Epithelial cell of esophagus (primary cell): ENCODE measurements around the gene TMEM179B.
"Not testable (repeated sequence)": the region's sequence is repeated elsewhere in the genome, so short reads cannot be mapped to it uniquely, and the experiment has no call there.

Experiments
- DNase-seq: peaks from one replicate; pipeline ENCODE4 v3.0.0; 2010; ENCODE audit warnings: low read depth
- H3K4me3 ChIP-seq: 2 replicates; pipeline ENCODE4 v1.5.1; 2011; ENCODE audit warnings: mild to moderate bottlenecking, low read length, control low read depth
- CTCF ChIP-seq: IDR thresholded peaks from 2 replicates; pipeline ENCODE4 v1.5.1; 2011; ENCODE audit warnings: low read depth, mild to moderate bottlenecking, low read length, control low read depth, inconsistent platforms; ENCODE audit not compliant: insufficient read depth; ENCODE audit errors: missing control alignments

TMEM179B gene

GRCh38 chr11:62755086-62755615 lies 32.1 kb upstream of the TMEM179B start:
- TF ChIP-seq CTCF, result no peak

GRCh38 chr11:62757846-62758788 lies 29.1 kb upstream of the TMEM179B start:
- TF ChIP-seq CTCF, result no peak
- no peak overlapping the region for H3K4me3 ChIP-seq
- DNase-seq, result no peak

More at GRCh38 chr11:62755086-62755615, 32.1 kb upstream of the TMEM179B start:
- H3K4me3 ChIP-seq, result no peak overlapping the region
- DNase-seq, result no peak

GRCh38 chr11:62760867-62761227 lies 26.4 kb upstream of the TMEM179B start:
- DNase-seq, result not testable (repeated sequence)
- H3K4me3 ChIP-seq, result peak overlapping the region; percentile 5

GRCh38 chr11:62770778-62771143 lies 16.4 kb upstream of the TMEM179B start:
- peak; percentile 17 for DNase-seq
- no peak for TF ChIP-seq CTCF
- H3K4me3 ChIP-seq, result peak overlapping the region; percentile 65

GRCh38 chr11:62771144-62772021 lies 15.8 kb upstream of the TMEM179B start, which contains the start of gene TAF6L:
Gene TAF6L, plus strand, starts transcription at chr11:62771396. Its CDS starts 4,388 bp downstream, at chr11:62775784.
- no peak for TF ChIP-seq CTCF
- DNase-seq, result peak; percentile 98
- H3K4me3 ChIP-seq, result peak within 1 kb of the TSS; percentile 65

- DNase-seq, result peak; percentile 53
- TF ChIP-seq CTCF, result no peak
- no peak overlapping the region for H3K4me3 ChIP-seq
Measured at GRCh38 chr11:62774407-62774806, 12.8 kb upstream of the TMEM179B start.

GRCh38 chr11:62775646-62776045 lies 11.6 kb upstream of the TMEM179B start:
- no peak overlapping the region for H3K4me3 ChIP-seq
- no peak for TF ChIP-seq CTCF
- DNase-seq, result no peak
